Stimulated activated CD8-positive, alpha-beta memory T cell treated with anti-CD3 and anti-CD28 coated beads, Interleukin-4, amount 100 ng/mL, for 24 hours (primary cell): ENCODE results near the gene TMEM129.

Experiments
- DNase-seq: peaks from one replicate; pipeline ENCODE4 v3.0.0-alpha.2; 2020; ENCODE audit warnings: low read depth

The TMEM129 gene

GRCh38 chr4:1744552-1744951 lies 23.4 kb upstream of the TMEM129 start:
- DNase-seq, result no peak

- no peak for DNase-seq
These were observed 22.9 kb upstream of the TMEM129 start for GRCh38 chr4:1743975-1744374.

- DNase-seq, result no peak
These were observed 22.4 kb upstream of the TMEM129 start for GRCh38 chr4:1743551-1743950.

GRCh38 chr4:1741208-1741607 lies 20.1 kb upstream of the TMEM129 start:
- DNase-seq, result no peak

GRCh38 chr4:1740021-1740545 lies 19.0 kb upstream of the TMEM129 start:
- DNase-seq, result no peak

GRCh38 chr4:1739358-1739757 lies 18.2 kb upstream of the TMEM129 start:
- DNase-seq, result no peak

GRCh38 chr4:1738410-1738809 lies 17.3 kb upstream of the TMEM129 start:
- no peak for DNase-seq

GRCh38 chr4:1737666-1738065 lies 16.5 kb upstream of the TMEM129 start:
- no peak for DNase-seq

- no peak for DNase-seq
These were observed 15.7 kb upstream of the TMEM129 start for GRCh38 chr4:1736812-1737211.

- no peak for DNase-seq
These were observed 14.1 kb upstream of the TMEM129 start for GRCh38 chr4:1735215-1735614.

GRCh38 chr4:1732911-1733310 lies 11.8 kb upstream of the TMEM129 start:
- no peak for DNase-seq

- DNase-seq, result no peak
These were observed 10.1 kb upstream of the TMEM129 start for GRCh38 chr4:1731180-1731579.

- DNase-seq, result no peak
These were observed 9.5 kb upstream of the TMEM129 start for GRCh38 chr4:1730532-1731135.

GRCh38 chr4:1728061-1728980 lies 7.2 kb upstream of the TMEM129 start:
- no peak for DNase-seq

- no peak for DNase-seq
These were observed 6.3 kb upstream of the TMEM129 start for GRCh38 chr4:1727117-1728031.

- peak; percentile 86 for DNase-seq
These were observed 5.2 kb upstream of the TMEM129 start for GRCh38 chr4:1726146-1726934.

GRCh38 chr4:1725521-1725920 lies 4.4 kb upstream of the TMEM129 start:
- DNase-seq, result no peak

GRCh38 chr4:1723131-1723801 lies 2.1 kb upstream of the TMEM129 start:
- DNase-seq, result no peak

GRCh38 chr4:1722551-1723118 lies 1.5 kb upstream of the TMEM129 start:
- no peak for DNase-seq
